ENCODE data around the gene NPIPA3. TPM values are rescaled to one million over a fixed set of nuclear protein-coding genes. Genes with fewer than 3 reads are reported as not detected.
"Not testable (repeated sequence)": the region's sequence is repeated elsewhere in the genome, so short reads cannot be mapped to it uniquely, and the experiment has no call there.

Gene NPIPA3
- total RNA-seq, 1 donor from 2014 or later: 3.5 TPM

GRCh38 chr16:14672403-14672971 lies 30.7 kb upstream of the NPIPA3 start:
- intact Hi-C loops (cut with micrococcal nuclease): no loop called here

GRCh38 chr16:14676633-14677032 lies 26.6 kb upstream of the NPIPA3 start:
- Mint-ChIP-seq H3K36me3 (ENCODE audit: low read depth) (no peaks in the 10 kb centered on the region), H3K9me3 (no peaks in the 10 kb centered on the region), H3K4me3 (no peak overlapping the region), H3K4me1 (peaks cover 16% of the 10 kb centered on the region), H3K27ac (no peak overlapping the region), H3K27me3 (peaks cover 4% of the 10 kb centered on the region)
- CTCF ChIA-PET: no interaction called here
- no peak for TF ChIP-seq CTCF (IDR thresholded peaks at IDR 0.05)
- POLR2A ChIA-PET: no interaction called here
- no peak for DNase-seq
- no peak for ATAC-seq (ENCODE audit: low read depth)
- intact Hi-C loops (cut with micrococcal nuclease): no loop called here

More at GRCh38 chr16:14672403-14672971, 30.7 kb upstream of the NPIPA3 start:
- Mint-ChIP-seq H3K27me3 (no peaks in the 10 kb centered on the region), H3K4me3 (peak overlapping the region; percentile 56), H3K36me3 (ENCODE audit: low read depth) (peaks cover 23% of the 10 kb centered on the region), H3K4me1 (peaks cover 18% of the 10 kb centered on the region), H3K9me3 (no peaks in the 10 kb centered on the region), H3K27ac (peak overlapping the region; percentile 59)
- ChIA-PET CTCF (no interaction called here), POLR2A (no interaction called here)
- no peak for TF ChIP-seq CTCF (IDR thresholded peaks at IDR 0.05)
- peak; percentile 73 for ATAC-seq (ENCODE audit: low read depth)
- DNase-seq: no peak

GRCh38 chr16:14677627-14678026 lies 25.6 kb upstream of the NPIPA3 start:
- CTCF ChIA-PET: no interaction called here
- peaks cover 6% of the 10 kb centered on the region for H3K4me1 Mint-ChIP-seq
- no peaks in the 10 kb centered on the region for H3K36me3 Mint-ChIP-seq (ENCODE audit: low read depth)
- peaks cover 4% of the 10 kb centered on the region for H3K27me3 Mint-ChIP-seq
- TF ChIP-seq CTCF (IDR thresholded peaks at IDR 0.05): no peak
- no peak overlapping the region for H3K27ac Mint-ChIP-seq
- DNase-seq (no peak), ATAC-seq (ENCODE audit: low read depth) (no peak)
- intact Hi-C loops (cut with micrococcal nuclease): no loop called here
- no peaks in the 10 kb centered on the region for H3K9me3 Mint-ChIP-seq
- POLR2A ChIA-PET: no interaction called here
- no peak overlapping the region for H3K4me3 Mint-ChIP-seq

- no peak for ATAC-seq (ENCODE audit: low read depth)
- Mint-ChIP-seq H3K36me3 (ENCODE audit: low read depth) (no peaks in the 10 kb centered on the region), H3K4me1 (no peaks in the 10 kb centered on the region), H3K9me3 (no peaks in the 10 kb centered on the region), H3K4me3 (no peak overlapping the region), H3K27ac (no peak overlapping the region), H3K27me3 (peaks cover 4% of the 10 kb centered on the region)
- DNase-seq: no peak
- CTCF ChIA-PET: no interaction called here
- POLR2A ChIA-PET: no interaction called here
- no peak for TF ChIP-seq CTCF (IDR thresholded peaks at IDR 0.05)
- intact Hi-C loops (cut with micrococcal nuclease): no loop called here
Measured at GRCh38 chr16:14678748-14679497, 24.3 kb upstream of the NPIPA3 start.

GRCh38 chr16:14680396-14680795 lies 22.8 kb upstream of the NPIPA3 start:
- H3K9me3 Mint-ChIP-seq; H3K36me3 Mint-ChIP-seq (ENCODE audit: low read depth); H3K4me1 Mint-ChIP-seq; DNase-seq; intact Hi-C loops (cut with micrococcal nuclease); POLR2A ChIA-PET; H3K27me3 Mint-ChIP-seq; H3K4me3 Mint-ChIP-seq; CTCF ChIA-PET; H3K27ac Mint-ChIP-seq; ATAC-seq (ENCODE audit: low read depth): not testable (repeated sequence)

Measured in activated B cell treated with CpG ODN at 0.5 μM for 24 hours (primary cell).